SKM-1 (cell line): Measurements from ENCODE around the gene POFUT2.
"Not testable (repeated sequence)": the region's sequence is repeated elsewhere in the genome, so short reads cannot be mapped to it uniquely, and the experiment has no call there.

ENCODE experiments used
- DNase-seq: peaks from one replicate; lab custom pipeline; 2025; ENCODE audit not compliant: unreplicated experiment; lab: John Stamatoyannopoulos, UW

Gene POFUT2

DNA sequence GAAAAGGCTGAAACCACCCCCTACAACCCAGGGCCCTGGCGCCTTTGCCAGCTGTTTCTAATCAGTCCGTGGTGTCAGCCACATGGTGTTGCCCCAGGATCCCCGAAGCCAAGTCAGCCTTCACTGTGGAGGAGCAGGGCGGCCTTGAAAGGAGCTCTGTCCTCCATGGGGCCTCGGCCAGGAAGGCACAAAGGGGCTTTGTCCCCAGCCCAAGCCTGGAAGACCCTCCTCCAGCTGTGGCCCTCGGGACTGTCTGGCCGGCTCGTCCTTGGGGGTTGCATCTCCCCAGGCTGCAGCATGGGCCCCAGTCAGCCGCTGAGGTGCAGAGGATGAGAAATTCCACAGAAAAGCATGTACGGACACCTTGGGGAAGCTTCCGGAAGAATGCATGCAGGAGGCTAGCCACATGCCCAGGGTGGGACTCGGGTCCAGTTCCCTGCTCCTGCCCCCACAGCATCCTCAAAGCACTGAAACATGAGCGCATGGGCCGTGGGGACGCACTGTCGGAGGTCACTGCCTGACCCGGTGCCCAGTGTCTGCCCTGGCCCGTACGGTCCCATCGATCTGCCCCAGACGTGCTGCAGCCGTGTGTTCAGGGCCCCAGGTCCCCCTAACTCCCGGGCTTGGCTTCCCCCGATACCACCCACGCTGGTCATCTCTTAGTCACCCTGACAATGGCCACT, 38.6 kb upstream of the POFUT2 start:
- no peak for DNase-seq

GRCh38 chr21:45325206-45326168, 37.8 kb upstream of the POFUT2 start:
- DNase-seq, result no peak

- DNase-seq, result no peak
These were observed 37.0 kb upstream of the POFUT2 start for GRCh38 chr21:45324489-45325205.

GRCh38 chr21:45323487-45324311, 36.0 kb upstream of the POFUT2 start:
- no peak for DNase-seq

DNA sequence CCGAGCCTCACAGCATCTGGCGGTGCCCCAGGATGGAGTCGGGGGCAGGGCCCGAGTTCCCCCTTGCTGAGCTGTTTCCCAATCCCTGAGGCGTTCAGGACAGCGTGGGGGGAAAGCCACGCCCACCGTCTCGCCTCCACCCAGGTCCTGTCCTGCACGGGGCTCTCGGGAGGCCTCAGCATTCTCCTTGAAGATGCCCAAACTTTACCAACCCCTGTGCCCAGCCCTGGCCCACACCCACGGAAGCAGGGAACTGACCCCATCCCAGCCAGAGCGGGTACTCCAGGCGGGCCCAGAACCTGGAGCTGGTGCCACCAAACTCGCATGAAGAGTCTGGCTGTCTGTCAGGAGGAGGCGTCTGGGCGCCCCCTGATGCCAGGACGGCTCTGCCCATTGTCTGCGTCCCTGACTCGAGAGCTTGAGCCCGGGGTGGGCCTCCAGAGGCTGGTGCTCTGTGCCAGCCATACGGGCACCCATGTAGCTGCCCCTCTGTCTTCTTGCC, 35.3 kb upstream of the POFUT2 start:
- DNase-seq, result no peak

- DNase-seq, result no peak
These were observed 34.7 kb upstream of the POFUT2 start for GRCh38 chr21:45322231-45322959.

GRCh38 chr21:45320261-45321025, 32.7 kb upstream of the POFUT2 start:
- DNase-seq, result no peak

DNA sequence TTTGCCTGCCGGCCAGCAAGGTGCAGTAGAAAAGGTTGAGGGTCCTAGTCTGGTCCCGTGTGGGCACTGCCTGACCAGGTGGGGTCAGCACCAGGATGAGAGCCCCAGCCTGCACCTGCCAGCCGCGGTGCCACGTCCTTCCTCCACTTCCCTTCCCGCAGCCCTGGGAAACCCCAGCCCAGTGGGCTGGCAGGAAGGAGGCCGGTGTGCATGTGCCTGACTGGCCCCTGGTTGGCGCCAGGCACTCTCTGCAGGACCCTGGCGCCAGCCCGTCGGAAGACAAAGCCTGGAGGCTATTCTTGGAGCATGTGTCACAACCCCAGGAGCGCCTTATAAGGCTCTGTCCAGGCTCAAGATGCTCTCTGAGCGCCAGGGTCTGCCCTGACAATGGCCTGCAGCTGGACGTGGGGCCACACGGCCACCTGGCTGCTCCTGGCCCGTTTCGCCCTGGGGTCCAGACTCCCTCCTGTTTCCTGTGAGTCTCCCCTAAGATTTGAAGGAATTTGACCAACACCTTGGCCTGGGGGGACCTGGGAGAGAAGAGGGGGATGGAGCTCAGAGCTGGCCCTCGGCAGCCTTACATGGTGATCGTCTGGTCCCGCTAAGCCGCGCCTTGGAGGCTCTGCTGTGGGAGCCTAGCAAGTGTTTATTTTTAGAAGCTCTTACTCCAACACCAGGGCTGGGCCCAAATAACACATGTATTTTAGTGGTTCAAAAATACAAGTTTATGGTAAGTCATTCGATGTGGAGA, 31.9 kb upstream of the POFUT2 start:
- DNase-seq, result no peak

- no peak for DNase-seq
These were observed 31.1 kb upstream of the POFUT2 start for GRCh38 chr21:45318556-45319404.

GRCh38 chr21:45318146-45318555, 30.5 kb upstream of the POFUT2 start:
- DNase-seq, result no peak

GRCh38 chr21:45317398-45318145, 29.9 kb upstream of the POFUT2 start:
- no peak for DNase-seq

DNA sequence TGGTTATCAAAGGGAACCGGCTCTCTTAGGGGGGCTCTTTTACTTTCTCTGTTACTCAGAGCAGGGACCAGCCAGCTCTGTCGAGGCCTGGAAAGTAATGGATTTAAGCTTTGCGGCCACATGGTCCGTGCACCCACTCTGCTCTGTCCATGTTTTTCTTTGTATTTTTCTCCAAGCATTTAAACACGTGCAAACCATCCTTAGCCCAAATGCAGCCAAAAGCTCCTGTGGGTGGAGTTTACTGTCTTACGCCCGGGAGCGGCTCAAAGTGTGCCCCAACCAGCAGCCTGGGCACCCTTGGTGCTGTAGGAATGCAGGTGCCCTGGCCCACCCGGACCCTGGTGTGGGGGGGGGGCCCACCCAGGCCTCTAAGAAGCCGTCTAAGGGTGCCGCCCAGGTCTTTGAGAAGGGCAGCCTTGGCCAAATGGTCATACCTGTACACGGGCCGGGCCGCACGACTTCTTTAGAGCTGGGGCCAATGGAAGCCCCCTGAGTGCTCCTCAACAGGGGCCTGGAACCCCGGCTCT, 29.2 kb upstream of the POFUT2 start:
- DNase-seq, result no peak

GRCh38 chr21:45315676-45316470, 28.2 kb upstream of the POFUT2 start:
- DNase-seq, result not testable (repeated sequence)

GRCh38 chr21:45313682-45314081, 26.0 kb upstream of the POFUT2 start:
- DNase-seq, result no peak

DNA sequence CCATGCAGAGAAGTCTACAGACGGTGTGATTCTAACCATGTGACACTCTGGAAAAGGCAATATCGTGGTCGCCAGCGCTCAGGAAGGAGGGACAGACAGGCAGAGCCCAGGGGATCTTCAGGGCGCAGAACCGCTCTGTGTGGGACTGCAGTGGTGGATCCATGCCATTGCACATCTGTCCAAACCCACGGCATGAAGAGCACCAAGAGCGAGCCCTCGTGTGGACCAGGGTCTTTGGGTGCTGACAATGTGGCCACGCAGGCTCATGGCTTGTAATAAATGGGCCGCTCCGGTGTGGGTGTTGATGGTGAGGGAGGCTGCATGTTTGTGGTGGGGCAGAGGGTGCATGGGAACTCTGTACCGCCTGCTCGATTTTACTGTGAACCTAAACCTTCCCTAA, 25.3 kb upstream of the POFUT2 start:
- no peak for DNase-seq

GRCh38 chr21:45312296-45312695, 24.6 kb upstream of the POFUT2 start:
- no peak for DNase-seq
